GM19099 (cell line): ENCODE measurements around the gene OLFML3.

Source experiments
- POLR2A ChIP-seq: IDR thresholded peaks from 3 replicates; pipeline ENCODE4 v1.6.1; 2011; ENCODE audit warnings: low read depth; ENCODE audit not compliant: insufficient read length; ENCODE audit errors: extremely low read depth

Gene OLFML3

GRCh38 chr1:113999233-113999632, 20.0 kb downstream of the OLFML3 start:
- no peak for TF ChIP-seq POLR2A

GRCh38 chr1:113999799-114000198, 20.5 kb downstream of the OLFML3 start:
- TF ChIP-seq POLR2A, result no peak

GRCh38 chr1:114000406-114000805, 21.1 kb downstream of the OLFML3 start:
- no peak for TF ChIP-seq POLR2A

GRCh38 chr1:114002492-114003239, 23.4 kb downstream of the OLFML3 start:
- TF ChIP-seq POLR2A, result no peak

- TF ChIP-seq POLR2A, result no peak
These were observed 24.2 kb downstream of the OLFML3 start for GRCh38 chr1:114003431-114003830.

GRCh38 chr1:114008480-114008941, 29.2 kb downstream of the OLFML3 start:
- TF ChIP-seq POLR2A, result no peak

- no peak for TF ChIP-seq POLR2A
These were observed 29.7 kb downstream of the OLFML3 start for GRCh38 chr1:114008993-114009392.

GRCh38 chr1:114009393-114009792, 30.1 kb downstream of the OLFML3 start:
- TF ChIP-seq POLR2A, result no peak

GRCh38 chr1:114010433-114011184, 31.3 kb downstream of the OLFML3 start:
- no peak for TF ChIP-seq POLR2A

GRCh38 chr1:114011796-114012195, 32.5 kb downstream of the OLFML3 start:
- TF ChIP-seq POLR2A, result no peak

- TF ChIP-seq POLR2A, result no peak
These were observed 35.8 kb downstream of the OLFML3 start for GRCh38 chr1:114015075-114015474.

- no peak for TF ChIP-seq POLR2A
These were observed 42.4 kb downstream of the OLFML3 start for GRCh38 chr1:114021665-114022099.

- TF ChIP-seq POLR2A, result no peak
These were observed 43.6 kb downstream of the OLFML3 start for GRCh38 chr1:114022877-114023276.

- no peak for TF ChIP-seq POLR2A
These were observed 44.1 kb downstream of the OLFML3 start for GRCh38 chr1:114023377-114023776.

GRCh38 chr1:114024049-114024448, 44.8 kb downstream of the OLFML3 start:
- TF ChIP-seq POLR2A, result no peak
